OCI-LY3 (cell line): Measurements from ENCODE around the gene PLEKHM1.

ENCODE experiments used
- H2AFZ ChIP-seq: fragments of 200-600, 300-600 bp; shearing (Covaris generic); 2 replicates; pipeline ENCODE4 v1.6.0; 2014; ENCODE audit warnings: antibody characterized with exemption, low read depth, low read length
- H3K27ac ChIP-seq: fragments of 200-600, 300-600 bp; sonication (generic); 2 replicates; pipeline ENCODE4 v1.5.1; 2014; ENCODE audit warnings: mild to moderate bottlenecking, low read length, moderate library complexity, mixed read lengths
- H3K27me3 ChIP-seq: fragments of 200-600, 300-600 bp; sonication (generic); 2 replicates; pipeline ENCODE4 v1.6.1; 2014; ENCODE audit warnings: low read depth, low read length, mixed read lengths
- H3K36me3 ChIP-seq: fragments of 200-600, 300-600 bp; sonication (generic); replicated peaks from 2 replicates; pipeline ENCODE3; 2014; ENCODE audit warnings: low read depth, low read length, mixed read lengths
- H3K4me1 ChIP-seq: fragments of 300-600, 200-600 bp; sonication (generic); 2 replicates; pipeline ENCODE4 v1.6.1; 2014; ENCODE audit warnings: low read length, mixed read lengths
- H3K4me2 ChIP-seq: fragments of 200-600, 300-600 bp; sonication (generic); 2 replicates; pipeline ENCODE4 v1.6.1; 2014; ENCODE audit warnings: low read length, mixed read lengths
- H3K4me3 ChIP-seq: fragments of 300-600, 200-600 bp; sonication (generic); 2 replicates; pipeline ENCODE4 v1.5.1; 2014; ENCODE audit warnings: antibody characterized with exemption, mild to moderate bottlenecking, low read length, moderate library complexity
- H3K79me2 ChIP-seq: fragments of 300-600, 200-600 bp; shearing (Covaris generic); 2 replicates; pipeline ENCODE4 v1.6.1; 2014; ENCODE audit warnings: mild to moderate bottlenecking, low read length, mixed read lengths
- H3K9ac ChIP-seq: fragments of 300-600, 200-600 bp; shearing (Covaris generic); 2 replicates; pipeline ENCODE4 v1.6.0; 2014; ENCODE audit warnings: mild to moderate bottlenecking, low read length, moderate library complexity
- H3K9me3 ChIP-seq: fragments of 200-600, 300-600 bp; shearing (Covaris generic); 2 replicates; pipeline ENCODE4 v1.6.1; 2014; ENCODE audit warnings: low read length, mixed read lengths; ENCODE audit not compliant: insufficient read depth
- H4K20me1 ChIP-seq: fragments of 200-600, 300-600 bp; sonication (generic); 2 replicates; pipeline ENCODE4 v1.6.1; 2016; ENCODE audit warnings: low read length, mixed read lengths; ENCODE audit not compliant: insufficient read depth
- CTCF ChIP-seq: fragments of 200-600, 300-600 bp; sonication (generic); IDR thresholded peaks from 2 replicates; pipeline ENCODE4 v1.5.1; 2014; ENCODE audit warnings: antibody characterized with exemption, low read length, low read depth
- EZH2phosphoT487 ChIP-seq: fragments of 200-600 bp; shearing (Covaris generic); IDR thresholded peaks from 2 replicates; pipeline ENCODE4 v1.6.1; 2018; ENCODE audit warnings: antibody characterized with exemption, mixed run types, low read depth

The PLEKHM1 gene

DNA sequence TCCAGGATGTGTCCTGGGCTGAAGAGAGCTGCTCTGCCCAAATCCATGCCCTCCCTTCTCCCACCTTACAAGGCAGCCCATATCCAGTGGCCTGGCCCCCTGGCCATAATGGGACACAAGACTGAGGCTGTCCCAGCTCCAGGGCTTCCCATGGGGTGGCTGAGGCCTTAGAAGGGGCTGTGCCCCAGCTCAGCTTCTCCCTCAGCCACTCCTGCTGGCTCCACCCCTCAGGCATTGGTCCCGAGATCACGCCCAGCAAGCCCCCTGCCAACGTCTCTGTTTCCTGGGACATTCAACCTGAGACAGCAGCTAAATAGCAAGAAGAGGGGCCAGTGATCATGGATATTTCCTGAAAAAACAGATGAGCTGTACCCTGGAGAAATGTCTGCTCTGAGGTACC, 101.2 kb downstream of the PLEKHM1 start:
- TF ChIP-seq CTCF = no peak
- no peak for TF ChIP-seq EZH2phosphoT487
- Histone ChIP-seq H3K9me3 (no peaks in the 10 kb centered on the region), H2AFZ (no peak overlapping the region), H3K4me2 (peak overlapping the region; percentile 16; the same call in 1 of the 2 replicates), H3K4me1 (peaks cover 27% of the 10 kb centered on the region), H3K9ac (no peak overlapping the region), H4K20me1 (no peaks in the 10 kb centered on the region), H3K27ac (no peak overlapping the region), H3K79me2 (no peaks in the 10 kb centered on the region), H3K36me3 (peaks cover 4% of the 10 kb centered on the region), H3K4me3 (no peak overlapping the region), H3K27me3 (peaks cover 21% of the 10 kb centered on the region)

GRCh38 chr17:45388604-45389325, 101.8 kb downstream of the PLEKHM1 start:
- Histone ChIP-seq H3K79me2 (no peaks in the 10 kb centered on the region), H4K20me1 (no peaks in the 10 kb centered on the region), H3K27ac (no peak overlapping the region), H3K27me3 (peaks cover 21% of the 10 kb centered on the region), H3K4me2 (peak overlapping the region; percentile 16; the same call in 1 of the 2 replicates), H3K9me3 (no peaks in the 10 kb centered on the region), H3K36me3 (no peaks in the 10 kb centered on the region), H3K4me1 (peaks cover 32% of the 10 kb centered on the region), H2AFZ (no peak overlapping the region), H3K4me3 (no peak overlapping the region), H3K9ac (no peak overlapping the region)
- TF ChIP-seq CTCF (no peak), EZH2phosphoT487 (no peak)

- Histone ChIP-seq H3K9me3 (no peaks in the 10 kb centered on the region), H3K4me2 (no peak overlapping the region), H3K4me1 (peaks cover 39% of the 10 kb centered on the region), H3K27me3 (peaks cover 21% of the 10 kb centered on the region), H2AFZ (no peak overlapping the region), H3K27ac (no peak overlapping the region), H3K9ac (no peak overlapping the region), H3K36me3 (no peaks in the 10 kb centered on the region), H4K20me1 (no peaks in the 10 kb centered on the region), H3K4me3 (no peak overlapping the region), H3K79me2 (no peaks in the 10 kb centered on the region)
- TF ChIP-seq EZH2phosphoT487 (no peak), CTCF (no peak)
Observed at GRCh38 chr17:45387739-45388138, 102.8 kb downstream of the PLEKHM1 start.

DNA sequence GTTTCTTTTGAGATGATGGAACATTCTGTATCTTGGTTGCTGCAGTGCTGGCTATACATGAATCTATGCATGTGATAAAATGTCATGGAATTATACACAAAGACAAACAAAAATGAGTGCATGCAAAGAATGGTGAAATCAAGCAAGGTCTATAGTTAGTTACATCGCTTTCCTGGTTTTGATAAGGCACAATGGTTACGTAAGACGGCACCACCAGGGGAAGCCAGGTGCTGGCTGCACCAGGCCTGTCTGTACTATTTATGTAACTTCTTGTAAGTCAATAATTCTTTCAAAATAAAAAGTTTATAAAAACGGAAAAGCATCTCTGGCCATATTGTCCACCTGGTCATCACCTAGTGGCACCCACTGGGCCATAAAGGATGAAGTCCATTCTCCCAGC, 104.3 kb downstream of the PLEKHM1 start:
- H3K4me2 ChIP-seq = no peak overlapping the region
- no peaks in the 10 kb centered on the region for H4K20me1 ChIP-seq
- H3K27ac ChIP-seq = no peak overlapping the region
- no peaks in the 10 kb centered on the region for H3K36me3 ChIP-seq
- H3K9me3 ChIP-seq = no peaks in the 10 kb centered on the region
- H3K79me2 ChIP-seq = no peaks in the 10 kb centered on the region
- H3K4me1 ChIP-seq = peaks cover 51% of the 10 kb centered on the region
- no peak for TF ChIP-seq EZH2phosphoT487
- no peak for TF ChIP-seq CTCF
- H3K27me3 ChIP-seq = peaks cover 21% of the 10 kb centered on the region
- no peak overlapping the region for H3K9ac ChIP-seq
- H2AFZ ChIP-seq = no peak overlapping the region
- no peak overlapping the region for H3K4me3 ChIP-seq
